Measurements from ENCODE around the gene CLCN1.
"Not testable (repeated sequence)": the region's sequence is repeated elsewhere in the genome, so short reads cannot be mapped to it uniquely, and the experiment has no call there.

The CLCN1 gene

GRCh38 chr7:143382791-143383641 lies 67.1 kb downstream of the CLCN1 start:
- in situ Hi-C loops (cut with MboI; ENCODE audit: low sequenced_read_pairs): no loop called here

- in situ Hi-C loops (cut with MboI; ENCODE audit: low sequenced_read_pairs): no loop called here
Measured at GRCh38 chr7:143383642-143383957, 67.7 kb downstream of the CLCN1 start.

GRCh38 chr7:143384148-143384547 lies 68.2 kb downstream of the CLCN1 start:
- in situ Hi-C loops (cut with MboI; ENCODE audit: low sequenced_read_pairs): no loop called here

GRCh38 chr7:143384661-143385631 lies 69.0 kb downstream of the CLCN1 start:
- in situ Hi-C loops (cut with MboI; ENCODE audit: low sequenced_read_pairs): no loop called here

- in situ Hi-C loops (cut with MboI; ENCODE audit: low sequenced_read_pairs): no loop called here
Measured at GRCh38 chr7:143385891-143386781, 70.2 kb downstream of the CLCN1 start.

GRCh38 chr7:143387156-143387975 lies 71.5 kb downstream of the CLCN1 start:
- in situ Hi-C loops (cut with MboI; ENCODE audit: low sequenced_read_pairs): no loop called here

- in situ Hi-C loops (cut with MboI; ENCODE audit: low sequenced_read_pairs): no loop called here
Measured at GRCh38 chr7:143388051-143388450, 72.1 kb downstream of the CLCN1 start.

- in situ Hi-C loops (cut with MboI; ENCODE audit: low sequenced_read_pairs): no loop called here
Measured at GRCh38 chr7:143388491-143389101, 72.7 kb downstream of the CLCN1 start.

GRCh38 chr7:143389316-143390103 lies 73.6 kb downstream of the CLCN1 start:
- in situ Hi-C loops (cut with MboI; ENCODE audit: low sequenced_read_pairs): no loop called here

- in situ Hi-C loops (cut with MboI; ENCODE audit: low sequenced_read_pairs): no loop called here
Measured at GRCh38 chr7:143390104-143390772, 74.3 kb downstream of the CLCN1 start.

GRCh38 chr7:143390773-143391317 lies 74.9 kb downstream of the CLCN1 start:
- in situ Hi-C loops (cut with MboI; ENCODE audit: low sequenced_read_pairs): no loop called here

GRCh38 chr7:143391462-143392404 lies 75.8 kb downstream of the CLCN1 start:
- in situ Hi-C loops (cut with MboI; ENCODE audit: low sequenced_read_pairs): no loop called here

GRCh38 chr7:143392427-143392826 lies 76.5 kb downstream of the CLCN1 start:
- in situ Hi-C loops (cut with MboI; ENCODE audit: low sequenced_read_pairs): not testable (repeated sequence)

- in situ Hi-C loops (cut with MboI; ENCODE audit: low sequenced_read_pairs): no loop called here
Measured at GRCh38 chr7:143392875-143393266, 77.0 kb downstream of the CLCN1 start.

GRCh38 chr7:143393267-143394041 lies 77.5 kb downstream of the CLCN1 start:
- in situ Hi-C loops (cut with MboI; ENCODE audit: low sequenced_read_pairs): no loop called here

- in situ Hi-C loops (cut with MboI; ENCODE audit: low sequenced_read_pairs): no loop called here
Measured at GRCh38 chr7:143394068-143394467, 78.2 kb downstream of the CLCN1 start.
